ENCODE data around the gene PSTPIP1. TPM values are rescaled to one million over a fixed set of nuclear protein-coding genes. Genes with fewer than 3 reads are reported as not detected.

The PSTPIP1 gene
- polyA plus RNA-seq, 2 of the 4 experiments (the other 2 are of a cell fraction): not detected

DNA sequence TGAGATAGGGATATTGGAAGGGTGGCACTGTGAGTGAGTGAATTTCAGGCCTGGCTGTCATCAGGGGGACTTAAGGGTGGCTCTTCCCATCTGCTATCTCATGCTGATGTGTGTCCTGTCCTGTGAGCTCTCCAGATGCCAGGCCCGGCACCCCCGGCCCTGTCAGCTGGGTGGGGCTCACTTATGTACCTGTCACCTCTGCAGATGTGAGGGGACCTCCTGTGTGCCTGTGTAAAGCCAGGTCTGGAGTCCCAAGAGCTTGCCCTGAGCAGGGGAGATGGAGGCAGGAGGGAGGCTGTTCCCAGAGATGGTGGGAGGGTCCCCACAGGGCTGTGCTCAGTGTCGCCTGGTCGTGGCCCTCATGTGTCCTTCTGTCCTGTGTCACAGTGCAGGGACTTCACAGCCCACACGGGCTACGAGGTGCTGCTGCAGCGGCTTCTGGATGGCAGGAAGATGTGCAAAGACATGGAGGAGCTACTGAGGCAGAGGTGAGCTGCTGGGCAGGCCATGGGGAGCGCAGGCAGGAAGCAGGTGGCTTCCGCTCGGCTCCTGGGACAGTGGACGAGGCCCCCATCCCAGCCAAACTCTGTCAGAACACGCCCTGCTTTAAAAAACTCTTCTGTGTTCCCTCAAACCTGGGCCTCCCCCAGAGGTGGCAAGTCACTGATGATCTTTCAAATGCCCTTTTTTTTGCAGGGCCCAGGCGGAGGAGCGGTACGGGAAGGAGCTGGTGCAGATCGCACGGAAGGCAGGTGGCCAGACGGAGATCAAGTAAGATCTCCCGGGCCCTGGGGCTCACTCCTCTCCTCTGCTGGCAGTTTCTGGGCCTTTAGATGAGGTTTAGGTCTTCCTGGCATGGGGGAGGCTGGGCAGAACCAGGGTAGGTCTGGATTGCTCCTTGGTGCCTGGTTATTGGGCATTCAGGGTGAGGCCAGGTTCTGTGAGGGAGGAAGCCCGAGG lies 23.1 kb downstream of the PSTPIP1 start:
- ChIA-PET POLR2A (no interaction called here), CTCF (interaction anchor here (0.9 to 2.9 kb wide), 6 partner anchors 8 to 615 kb away, joined by 3 to 11 read pairs (median 4); no protein-coding TSS in a partner anchor)
- TF ChIP-seq ESRRA (IDR thresholded peaks at IDR 0.05; ENCODE audit: borderline replicate concordance, low read length): no peak
- DNase-seq (ENCODE audit: low read depth in 1 of 2, low spot score in 1 of 2): no peak
- no peak overlapping the region for H3K4me3 ChIP-seq
- FAIRE-seq: no peak
- 65% methylated on average over 20 of the region's 20 CpGs for WGBS (ENCODE audit: missing lambda C conversion rate)
- H3K27ac ChIP-seq: no peak overlapping the region
- ATAC-seq: no peak
- H3K4me1 ChIP-seq: no peaks in the 10 kb centered on the region
- no peaks in the 10 kb centered on the region for H3K9me3 ChIP-seq
- H3K4me2 ChIP-seq: no peak overlapping the region

DNA sequence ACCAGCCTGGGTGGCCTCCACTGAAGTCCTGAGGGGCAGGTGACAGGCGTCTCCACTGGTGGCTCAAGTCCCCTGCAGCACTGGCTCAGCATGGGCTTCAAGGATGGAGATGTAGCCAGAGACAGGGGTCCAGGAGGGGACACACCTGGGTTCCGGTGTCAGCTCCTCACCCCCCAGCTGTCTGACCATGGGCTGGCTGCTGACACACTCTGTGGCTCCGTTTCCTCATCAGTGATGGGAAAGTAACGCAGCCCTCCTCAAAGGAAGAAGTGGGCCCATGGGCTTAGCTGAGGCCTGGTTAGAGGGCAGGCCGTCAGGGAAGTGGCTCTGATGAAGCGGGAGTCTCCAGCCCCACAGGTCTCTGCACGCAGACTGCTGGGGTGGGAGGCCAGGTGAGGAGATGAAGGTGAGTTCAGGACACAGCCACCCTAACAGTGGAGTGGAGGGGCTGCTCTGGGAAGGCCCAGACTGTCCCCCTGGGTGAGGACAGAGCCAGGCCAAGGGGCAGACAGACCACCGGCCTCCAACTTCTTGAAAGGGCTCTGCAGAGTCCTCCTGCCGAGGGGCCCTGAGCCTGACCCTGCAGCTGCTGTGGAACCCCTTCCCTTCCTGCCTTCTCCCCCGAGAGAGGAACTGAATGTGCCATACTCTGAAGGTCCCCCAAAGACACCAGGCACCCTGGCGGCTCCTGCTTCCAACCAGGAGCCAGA lies 24.0 kb downstream of the PSTPIP1 start:
- WGBS (ENCODE audit: missing lambda C conversion rate): 77% methylated on average over 9 of the region's 11 CpGs
- H3K27ac ChIP-seq: no peak overlapping the region
- no peak for ATAC-seq
- H3K4me1 ChIP-seq: no peaks in the 10 kb centered on the region
- H3K4me3 ChIP-seq: no peak overlapping the region
- FAIRE-seq: no peak
- TF ChIP-seq, protein P1, sequence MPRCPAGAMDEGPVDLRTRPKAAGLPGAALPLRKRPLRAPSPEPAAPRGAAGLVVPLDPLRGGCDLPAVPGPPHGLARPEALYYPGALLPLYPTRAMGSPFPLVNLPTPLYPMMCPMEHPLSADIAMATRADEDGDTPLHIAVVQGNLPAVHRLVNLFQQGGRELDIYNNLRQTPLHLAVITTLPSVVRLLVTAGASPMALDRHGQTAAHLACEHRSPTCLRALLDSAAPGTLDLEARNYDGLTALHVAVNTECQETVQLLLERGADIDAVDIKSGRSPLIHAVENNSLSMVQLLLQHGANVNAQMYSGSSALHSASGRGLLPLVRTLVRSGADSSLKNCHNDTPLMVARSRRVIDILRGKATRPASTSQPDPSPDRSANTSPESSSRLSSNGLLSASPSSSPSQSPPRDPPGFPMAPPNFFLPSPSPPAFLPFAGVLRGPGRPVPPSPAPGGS (IDR thresholded peaks at IDR 0.05): no peak
- TF ChIP-seq RAD21 (conservative IDR thresholded peaks at IDR 0.05 in 1 of 2, IDR thresholded peaks at IDR 0.05 in 1 of 2): no peak
- DNase-seq (ENCODE audit: low read depth in 1 of 2, low spot score in 1 of 2): no peak
- ChIA-PET POLR2A (no interaction called here), CTCF (interaction anchor here (0.7 to 2.9 kb wide), 6 partner anchors 12 to 614 kb away, joined by 3 to 11 read pairs (median 5); no protein-coding TSS in a partner anchor)
- H3K4me2 ChIP-seq: no peak overlapping the region
- H3K9me3 ChIP-seq: no peaks in the 10 kb centered on the region

DNA sequence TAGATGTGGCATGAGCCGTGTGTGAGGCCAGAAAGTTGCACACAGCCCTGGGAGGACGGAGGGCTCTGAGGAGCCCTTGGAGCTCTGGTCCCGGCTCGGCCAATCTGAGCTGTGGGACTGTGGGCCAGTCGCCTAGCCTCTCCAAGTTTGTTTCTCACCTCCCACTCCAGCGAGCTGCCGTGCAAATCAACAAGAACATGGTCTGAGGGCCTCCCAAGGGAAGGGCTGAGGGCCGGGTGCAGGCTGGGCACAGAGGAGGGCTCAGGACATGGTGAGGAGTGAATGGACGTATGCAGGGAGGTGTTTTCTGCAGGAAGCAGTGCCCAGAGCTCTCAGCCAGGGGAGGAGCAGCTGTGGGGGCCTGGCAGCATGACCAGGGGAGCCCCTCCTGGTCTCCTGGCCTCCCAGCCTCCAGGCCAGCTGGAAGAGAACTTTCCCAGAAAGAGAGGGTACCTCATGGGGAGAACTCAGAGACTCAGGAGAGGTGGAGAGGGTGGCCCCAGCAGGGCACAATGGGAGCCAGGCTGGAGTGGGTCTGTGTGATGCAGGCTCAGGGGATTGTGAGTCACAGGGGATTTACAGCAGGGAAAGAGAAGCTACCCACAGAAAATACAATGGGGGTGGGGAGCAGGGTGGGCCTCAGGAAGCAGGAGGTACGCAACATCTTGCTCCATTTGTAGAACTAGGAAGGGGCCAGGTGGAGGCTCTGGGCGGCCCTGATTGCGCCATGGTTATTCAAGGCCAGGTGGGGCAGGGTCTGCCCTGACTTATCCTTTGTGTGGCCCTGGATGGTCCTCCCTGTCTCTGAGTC lies 24.8 kb downstream of the PSTPIP1 start:
- FAIRE-seq (no peak), ATAC-seq (no peak), DNase-seq (ENCODE audit: low read depth in 1 of 2, low spot score in 1 of 2) (no peak)
- WGBS (ENCODE audit: missing lambda C conversion rate): 70% methylated on average over 12 of the region's 12 CpGs
- H3K4me1 ChIP-seq: no peaks in the 10 kb centered on the region
- no peaks in the 10 kb centered on the region for H3K9me3 ChIP-seq
- H3K27ac ChIP-seq: no peak overlapping the region
- ChIA-PET POLR2A (no interaction called here), CTCF (interaction anchor here (0.7 to 2.9 kb wide), 4 partner anchors 15 to 524 kb away, joined by 3 to 11 read pairs (median 5); no protein-coding TSS in a partner anchor)
- H3K4me3 ChIP-seq: no peak overlapping the region
- H3K4me2 ChIP-seq: no peak overlapping the region
- TF ChIP-seq GATA3 (IDR thresholded peaks at IDR 0.05; ENCODE audit: borderline replicate concordance) (no peak), HEYL (CRISPR knock-in tag; IDR thresholded peaks at IDR 0.05) (no peak), NPAS2 (CRISPR knock-in tag; IDR thresholded peaks at IDR 0.05; ENCODE audit: borderline replicate concordance) (no peak), POLR2A (IDR thresholded peaks at IDR 0.05; ENCODE audit: low read length) (no peak), BHLHE40 (IDR thresholded peaks at IDR 0.05; ENCODE audit: low read depth, low read length) (no peak), EP300 (IDR thresholded peaks at IDR 0.05) (no peak), PHF8 (IDR thresholded peaks at IDR 0.05; ENCODE audit: borderline replicate concordance, low read depth) (no peak), RARB (CRISPR knock-in tag; IDR thresholded peaks at IDR 0.05) (no peak), FOSL2 (IDR thresholded peaks at IDR 0.05) (no peak), FOSL2 (CRISPR knock-in tag; IDR thresholded peaks at IDR 0.05) (no peak), TP53 (CRISPR knock-in tag; IDR thresholded peaks at IDR 0.05) (no peak), RCOR1 (IDR thresholded peaks at IDR 0.05; ENCODE audit: low read depth, low read length) (no peak), CBX8 (IDR thresholded peaks at IDR 0.05) (no peak), CBX2 (IDR thresholded peaks at IDR 0.05; ENCODE audit: borderline replicate concordance, low read depth) (no peak), HOXB5 (CRISPR knock-in tag; IDR thresholded peaks at IDR 0.05) (no peak)
- TF ChIP-seq, protein P2, sequence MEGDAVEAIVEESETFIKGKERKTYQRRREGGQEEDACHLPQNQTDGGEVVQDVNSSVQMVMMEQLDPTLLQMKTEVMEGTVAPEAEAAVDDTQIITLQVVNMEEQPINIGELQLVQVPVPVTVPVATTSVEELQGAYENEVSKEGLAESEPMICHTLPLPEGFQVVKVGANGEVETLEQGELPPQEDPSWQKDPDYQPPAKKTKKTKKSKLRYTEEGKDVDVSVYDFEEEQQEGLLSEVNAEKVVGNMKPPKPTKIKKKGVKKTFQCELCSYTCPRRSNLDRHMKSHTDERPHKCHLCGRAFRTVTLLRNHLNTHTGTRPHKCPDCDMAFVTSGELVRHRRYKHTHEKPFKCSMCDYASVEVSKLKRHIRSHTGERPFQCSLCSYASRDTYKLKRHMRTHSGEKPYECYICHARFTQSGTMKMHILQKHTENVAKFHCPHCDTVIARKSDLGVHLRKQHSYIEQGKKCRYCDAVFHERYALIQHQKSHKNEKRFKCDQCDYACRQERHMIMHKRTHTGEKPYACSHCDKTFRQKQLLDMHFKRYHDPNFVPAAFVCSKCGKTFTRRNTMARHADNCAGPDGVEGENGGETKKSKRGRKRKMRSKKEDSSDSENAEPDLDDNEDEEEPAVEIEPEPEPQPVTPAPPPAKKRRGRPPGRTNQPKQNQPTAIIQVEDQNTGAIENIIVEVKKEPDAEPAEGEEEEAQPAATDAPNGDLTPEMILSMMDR (IDR thresholded peaks at IDR 0.05): no peak
- TF ChIP-seq, protein P3, sequence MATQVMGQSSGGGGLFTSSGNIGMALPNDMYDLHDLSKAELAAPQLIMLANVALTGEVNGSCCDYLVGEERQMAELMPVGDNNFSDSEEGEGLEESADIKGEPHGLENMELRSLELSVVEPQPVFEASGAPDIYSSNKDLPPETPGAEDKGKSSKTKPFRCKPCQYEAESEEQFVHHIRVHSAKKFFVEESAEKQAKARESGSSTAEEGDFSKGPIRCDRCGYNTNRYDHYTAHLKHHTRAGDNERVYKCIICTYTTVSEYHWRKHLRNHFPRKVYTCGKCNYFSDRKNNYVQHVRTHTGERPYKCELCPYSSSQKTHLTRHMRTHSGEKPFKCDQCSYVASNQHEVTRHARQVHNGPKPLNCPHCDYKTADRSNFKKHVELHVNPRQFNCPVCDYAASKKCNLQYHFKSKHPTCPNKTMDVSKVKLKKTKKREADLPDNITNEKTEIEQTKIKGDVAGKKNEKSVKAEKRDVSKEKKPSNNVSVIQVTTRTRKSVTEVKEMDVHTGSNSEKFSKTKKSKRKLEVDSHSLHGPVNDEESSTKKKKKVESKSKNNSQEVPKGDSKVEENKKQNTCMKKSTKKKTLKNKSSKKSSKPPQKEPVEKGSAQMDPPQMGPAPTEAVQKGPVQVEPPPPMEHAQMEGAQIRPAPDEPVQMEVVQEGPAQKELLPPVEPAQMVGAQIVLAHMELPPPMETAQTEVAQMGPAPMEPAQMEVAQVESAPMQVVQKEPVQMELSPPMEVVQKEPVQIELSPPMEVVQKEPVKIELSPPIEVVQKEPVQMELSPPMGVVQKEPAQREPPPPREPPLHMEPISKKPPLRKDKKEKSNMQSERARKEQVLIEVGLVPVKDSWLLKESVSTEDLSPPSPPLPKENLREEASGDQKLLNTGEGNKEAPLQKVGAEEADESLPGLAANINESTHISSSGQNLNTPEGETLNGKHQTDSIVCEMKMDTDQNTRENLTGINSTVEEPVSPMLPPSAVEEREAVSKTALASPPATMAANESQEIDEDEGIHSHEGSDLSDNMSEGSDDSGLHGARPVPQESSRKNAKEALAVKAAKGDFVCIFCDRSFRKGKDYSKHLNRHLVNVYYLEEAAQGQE (IDR thresholded peaks at IDR 0.05): no peak
- TF ChIP-seq, protein P4, sequence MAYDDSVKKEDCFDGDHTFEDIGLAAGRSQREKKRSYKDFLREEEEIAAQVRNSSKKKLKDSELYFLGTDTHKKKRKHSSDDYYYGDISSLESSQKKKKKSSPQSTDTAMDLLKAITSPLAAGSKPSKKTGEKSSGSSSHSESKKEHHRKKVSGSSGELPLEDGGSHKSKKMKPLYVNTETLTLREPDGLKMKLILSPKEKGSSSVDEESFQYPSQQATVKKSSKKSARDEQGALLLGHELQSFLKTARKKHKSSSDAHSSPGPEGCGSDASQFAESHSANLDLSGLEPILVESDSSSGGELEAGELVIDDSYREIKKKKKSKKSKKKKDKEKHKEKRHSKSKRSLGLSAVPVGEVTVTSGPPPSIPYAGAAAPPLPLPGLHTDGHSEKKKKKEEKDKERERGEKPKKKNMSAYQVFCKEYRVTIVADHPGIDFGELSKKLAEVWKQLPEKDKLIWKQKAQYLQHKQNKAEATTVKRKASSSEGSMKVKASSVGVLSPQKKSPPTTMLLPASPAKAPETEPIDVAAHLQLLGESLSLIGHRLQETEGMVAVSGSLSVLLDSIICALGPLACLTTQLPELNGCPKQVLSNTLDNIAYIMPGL (CRISPR knock-in tag; IDR thresholded peaks at IDR 0.05; ENCODE audit: borderline replicate concordance): no peak
